Hepatocyte (in vitro differentiated cells): ENCODE measurements around the gene NXN. TPM values are rescaled to one million over a fixed set of nuclear protein-coding genes. Genes with fewer than 3 reads are reported as not detected.
"Not testable (repeated sequence)": the region's sequence is repeated elsewhere in the genome, so short reads cannot be mapped to it uniquely, and the experiment has no call there.

Source experiments
- DNase-seq: peaks from one replicate; pipeline ENCODE4 v3.0.0-alpha.2; 2016; ENCODE audit warnings: low spot score
- H2AFZ ChIP-seq: fragments of 200-600 bp; sonication (generic); 2 replicates; pipeline ENCODE4 v1.6.0; 2016; ENCODE audit warnings: antibody characterized with exemption, mild to moderate bottlenecking
- H3K27ac ChIP-seq: fragments of 200-600 bp; sonication (generic); 2 replicates; pipeline ENCODE4 v1.5.1; 2016; ENCODE audit warnings: mild to moderate bottlenecking
- H3K27me3 ChIP-seq: fragments of 200-600 bp; sonication (generic); 2 replicates; pipeline ENCODE4 v1.6.1; 2016
- H3K36me3 ChIP-seq: fragments of 200-600 bp; sonication (generic); replicated peaks from 2 replicates; pipeline ENCODE4 v1.5.1; 2016; ENCODE audit warnings: low read depth; ENCODE audit not compliant: insufficient read depth
- H3K4me1 ChIP-seq: fragments of 200-600 bp; sonication (generic); 2 replicates; pipeline ENCODE4 v1.5.1; 2016; ENCODE audit warnings: mild to moderate bottlenecking, moderate library complexity; ENCODE audit not compliant: insufficient read depth
- H3K4me2 ChIP-seq: fragments of 200-600 bp; sonication (generic); 2 replicates; pipeline ENCODE4 v1.6.0; 2016
- H3K4me3 ChIP-seq: fragments of 200-600 bp; sonication (generic); 2 replicates; pipeline ENCODE4 v1.5.1; 2016; ENCODE audit warnings: mild to moderate bottlenecking
- H3K79me2 ChIP-seq: fragments of 200-600 bp; sonication (generic); 2 replicates; pipeline ENCODE4 v1.6.0; 2017; ENCODE audit warnings: mild to moderate bottlenecking
- H3K9me2 ChIP-seq: fragments of 200-600 bp; sonication (generic); replicated peaks from 2 replicates; pipeline ENCODE4 v1.6.0; 2017; ENCODE audit warnings: mild to moderate bottlenecking; ENCODE audit not compliant: insufficient read depth
- H3K9me3 ChIP-seq: fragments of 200-600 bp; sonication (generic); 2 replicates; pipeline ENCODE4 v1.5.1; 2016; ENCODE audit warnings: low read depth, mild to moderate bottlenecking
- H4K20me1 ChIP-seq: fragments of 200-600 bp; sonication (generic); 2 replicates; pipeline ENCODE4 v1.6.0; 2016; ENCODE audit warnings: mild to moderate bottlenecking; ENCODE audit not compliant: insufficient read depth, poor library complexity, severe bottlenecking
- CTCF ChIP-seq: fragments of 200-600 bp; sonication (generic); IDR thresholded peaks from 2 replicates; pipeline ENCODE4 v1.5.1; 2016; ENCODE audit warnings: antibody characterized with exemption, mild to moderate bottlenecking; ENCODE audit not compliant: poor library complexity
- EZH2 ChIP-seq: fragments of 200-600 bp; sonication (generic); IDR thresholded peaks from 2 replicates; pipeline ENCODE4 v1.6.1; 2016; ENCODE audit warnings: antibody characterized with exemption, mild to moderate bottlenecking, borderline replicate concordance
- EZH2phosphoT487 ChIP-seq: fragments of 200-600 bp; sonication (generic); IDR thresholded peaks from one replicate; pipeline ENCODE4 v1.6.1; 2018; ENCODE audit warnings: antibody characterized with exemption, mild to moderate bottlenecking, low read depth, moderate library complexity; ENCODE audit not compliant: unreplicated experiment, severe bottlenecking
- WGBS: methylation state at CpG from one replicate; pipeline ENCODE4 v1.1.6; 2016; ENCODE audit warnings: low lambda C conversion rate; ENCODE audit errors: missing lambda C conversion rate; 5-methylcytosine and 5-hydroxymethylcytosine counted together
- polyA plus RNA-seq: library from polyadenylated mRNA; unstranded; fragments of >200 nt; fragmentation: Nextera tagmentation; extraction: Ambion mirVana; gene quantifications from 2 replicates; pipeline ENCODE4 v1.2.1, GENCODE V29; 2016
- total RNA-seq: library from RNA; depleted of rRNA; stranded (reverse); fragments of >200 nt; gene quantifications from 2 replicates; pipeline ENCODE4 v1.2.3, GENCODE V29; 2014

Gene NXN
- total and polyA plus RNA-seq, 2 experiments from 2014 or later, result 55.0 to 74.1 TPM

- Histone ChIP-seq H3K9me3 (no peaks in the 10 kb centered on the region), H3K9me2 (no peaks in the 10 kb centered on the region), H3K4me2 (no peak overlapping the region), H3K27me3 (no peaks in the 10 kb centered on the region), H3K36me3 (no peaks in the 10 kb centered on the region), H2AFZ (no peak overlapping the region), H3K4me1 (no peaks in the 10 kb centered on the region), H3K79me2 (peaks cover 70% of the 10 kb centered on the region), H4K20me1 (no peaks in the 10 kb centered on the region), H3K4me3 (no peak overlapping the region), H3K27ac (no peak overlapping the region)
- TF ChIP-seq CTCF (no peak), EZH2phosphoT487 (no peak), EZH2 (no peak)
- WGBS, result 86% methylated on average over 6 of the region's 6 CpGs
- no peak for DNase-seq
These were observed 145.4 kb downstream of the NXN start for GRCh38 chr17:834136-834535.

- H3K79me2 ChIP-seq, result peaks cover 56% of the 10 kb centered on the region
- no peaks in the 10 kb centered on the region for H3K9me3 ChIP-seq
- H4K20me1 ChIP-seq, result no peaks in the 10 kb centered on the region
- no peaks in the 10 kb centered on the region for H3K36me3 ChIP-seq
- H2AFZ ChIP-seq, result no peak overlapping the region
- H3K4me3 ChIP-seq, result no peak overlapping the region
- H3K27me3 ChIP-seq, result no peaks in the 10 kb centered on the region
- H3K4me2 ChIP-seq, result no peak overlapping the region
- H3K27ac ChIP-seq, result no peak overlapping the region
- H3K4me1 ChIP-seq, result no peaks in the 10 kb centered on the region
- TF ChIP-seq EZH2, result no peak
- TF ChIP-seq CTCF, result no peak
- TF ChIP-seq EZH2phosphoT487, result no peak
- no peaks in the 10 kb centered on the region for H3K9me2 ChIP-seq
- DNase-seq, result no peak
- WGBS, result 94% methylated on average over 7 of the region's 7 CpGs
These were observed 148.6 kb downstream of the NXN start for GRCh38 chr17:830950-831349.

DNA sequence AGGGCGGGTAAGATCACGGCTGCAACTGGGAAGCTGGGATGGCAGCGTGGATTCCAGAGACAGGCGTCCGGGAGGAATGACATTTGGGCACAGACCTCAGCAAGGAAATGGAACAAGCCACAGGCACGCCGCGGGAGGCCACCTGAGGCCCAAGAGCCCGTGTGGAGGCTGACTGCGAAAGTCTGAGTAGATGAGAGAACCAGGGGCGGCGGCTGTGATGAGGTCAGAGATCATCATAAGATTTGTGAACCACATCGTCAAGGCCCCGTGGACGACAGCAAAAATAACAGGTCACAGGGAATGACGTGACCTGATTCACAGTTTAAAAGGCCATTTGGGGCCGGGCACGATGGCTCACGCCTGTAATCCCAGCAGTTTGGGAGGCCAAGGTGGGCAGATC is 149.2 kb downstream of the NXN start:
- WGBS, result 86% methylated on average over 19 of the region's 19 CpGs
- Histone ChIP-seq H3K27ac (no peak overlapping the region), H3K4me3 (no peak overlapping the region), H3K36me3 (no peaks in the 10 kb centered on the region), H3K79me2 (peaks cover 55% of the 10 kb centered on the region), H3K27me3 (no peaks in the 10 kb centered on the region), H3K9me2 (no peaks in the 10 kb centered on the region), H4K20me1 (no peaks in the 10 kb centered on the region), H3K4me2 (no peak overlapping the region), H3K4me1 (no peaks in the 10 kb centered on the region), H2AFZ (no peak overlapping the region), H3K9me3 (no peaks in the 10 kb centered on the region)
- DNase-seq, result no peak
- TF ChIP-seq CTCF, result no peak
- TF ChIP-seq EZH2, result no peak
- no peak for TF ChIP-seq EZH2phosphoT487

GRCh38 chr17:829614-830013 is 150.0 kb downstream of the NXN start:
- DNase-seq, H3K4me1 ChIP-seq, H2AFZ ChIP-seq, H4K20me1 ChIP-seq, H3K36me3 ChIP-seq, H3K27me3 ChIP-seq, H3K9me3 ChIP-seq, H3K27ac ChIP-seq, H3K9me2 ChIP-seq, H3K4me3 ChIP-seq, H3K4me2 ChIP-seq: not testable (repeated sequence)
- H3K79me2 ChIP-seq, result peaks cover 53% of the 10 kb centered on the region
- 57% methylated on average over 3 of the region's 3 CpGs for WGBS
